MV-4-11 (cell line): ENCODE data around the gene STAP1.
"Not testable (repeated sequence)": the region's sequence is repeated elsewhere in the genome, so short reads cannot be mapped to it uniquely, and the experiment has no call there.

Source experiments
- DNase-seq: peaks from one replicate; lab custom pipeline; 2025; lab: John Stamatoyannopoulos, UW

The STAP1 gene

GRCh38 chr4:67558493-67558892 is at the start of gene STAP1:
Gene STAP1 (plus strand): TSS chr4:67558727. CDS start chr4:67558810, 83 bp downstream.
- peak; percentile 78 for DNase-seq

- peak; percentile 68 for DNase-seq
Observed at GRCh38 chr4:67512501-67512900, 46.0 kb upstream of the STAP1 start.

- no peak for DNase-seq
Observed at GRCh38 chr4:67520141-67520540, 38.4 kb upstream of the STAP1 start.

- DNase-seq = no peak
Observed at GRCh38 chr4:67521506-67521905, 37.0 kb upstream of the STAP1 start.

- no peak for DNase-seq
Observed at GRCh38 chr4:67522230-67522629, 36.3 kb upstream of the STAP1 start.

GRCh38 chr4:67522851-67523671 is 35.5 kb upstream of the STAP1 start:
- no peak for DNase-seq

- DNase-seq = not testable (repeated sequence)
Observed at GRCh38 chr4:67524140-67524539, 34.4 kb upstream of the STAP1 start.

GRCh38 chr4:67531379-67531962 is 27.1 kb upstream of the STAP1 start:
- no peak for DNase-seq

- DNase-seq = not testable (repeated sequence)
Observed at GRCh38 chr4:67532397-67532796, 26.1 kb upstream of the STAP1 start.

GRCh38 chr4:67533112-67533511 is 25.4 kb upstream of the STAP1 start:
- DNase-seq = peak; percentile 4

- no peak for DNase-seq
Observed at GRCh38 chr4:67535280-67535840, 23.2 kb upstream of the STAP1 start.

GRCh38 chr4:67539830-67540229 is 18.7 kb upstream of the STAP1 start:
- no peak for DNase-seq

GRCh38 chr4:67542076-67542475 is 16.5 kb upstream of the STAP1 start:
- no peak for DNase-seq

GRCh38 chr4:67545199-67546003 is 13.1 kb upstream of the STAP1 start, which contains the start of gene CENPC:
Gene CENPC (minus strand): TSS chr4:67545503. CDS start chr4:67545355, 148 bp downstream.
- peak; percentile 98 for DNase-seq

GRCh38 chr4:67546004-67546356 is 12.5 kb upstream of the STAP1 start:
- DNase-seq = no peak

- DNase-seq = no peak
Observed at GRCh38 chr4:67546971-67547370, 11.6 kb upstream of the STAP1 start.

- peak; percentile 37 for DNase-seq
Observed at GRCh38 chr4:67549123-67549522, 9.4 kb upstream of the STAP1 start.

GRCh38 chr4:67550451-67550850 is 8.1 kb upstream of the STAP1 start:
- DNase-seq = no peak

- DNase-seq = no peak
Observed at GRCh38 chr4:67550857-67551256, 7.7 kb upstream of the STAP1 start.

GRCh38 chr4:67552146-67552792 is 6.3 kb upstream of the STAP1 start:
- DNase-seq = not testable (repeated sequence)

- DNase-seq = no peak
Observed at GRCh38 chr4:67554096-67554495, 4.4 kb upstream of the STAP1 start.

GRCh38 chr4:67555447-67555846 is 3.1 kb upstream of the STAP1 start:
- no peak for DNase-seq
